SU-DHL-6 (cell line): Measurements from ENCODE around the gene GRIK4.

Experiments used
- H2AFZ ChIP-seq: fragments of 200-600 bp; sonication (generic); 2 replicates; pipeline ENCODE4 v1.6.1; 2014; ENCODE audit warnings: low read depth, mild to moderate bottlenecking, moderate library complexity, mixed read lengths, antibody characterized with exemption, low read length; ENCODE audit not compliant: severe bottlenecking
- H3F3A ChIP-seq: fragments of 200-600 bp; shearing (Covaris generic); 2 replicates; pipeline ENCODE4 v1.6.0; 2016; ENCODE audit warnings: antibody characterized with exemption, mild to moderate bottlenecking; ENCODE audit not compliant: insufficient read depth
- H3K27ac ChIP-seq: fragments of 200-600 bp; sonication (generic); 2 replicates; pipeline ENCODE4 v1.5.1; 2016; ENCODE audit warnings: low read depth, mild to moderate bottlenecking, low read length, moderate library complexity, mixed read lengths
- H3K27me3 ChIP-seq: fragments of 200-600 bp; sonication (generic), shearing (Covaris generic); 2 replicates; pipeline ENCODE4 v1.6.0; 2014; ENCODE audit warnings: mild to moderate bottlenecking, low read length
- H3K36me3 ChIP-seq: fragments of 200-600 bp; sonication (generic); 2 replicates; pipeline ENCODE4 v1.6.1; 2014; ENCODE audit warnings: mild to moderate bottlenecking, low read length, mixed read lengths
- H3K4me2 ChIP-seq: fragments of 300-600, 200-600 bp; shearing (Covaris generic), sonication (generic); 2 replicates; pipeline ENCODE4 v1.6.0; 2014; ENCODE audit warnings: low read length, low read depth, mild to moderate bottlenecking; ENCODE audit not compliant: poor library complexity, severe bottlenecking
- H3K4me3 ChIP-seq: fragments of 200-600 bp; sonication (generic); 2 replicates; pipeline ENCODE4 v1.5.1; 2014; ENCODE audit warnings: antibody characterized with exemption, low read length, mild to moderate bottlenecking, mixed read lengths; ENCODE audit not compliant: insufficient read depth, poor library complexity, severe bottlenecking
- H3K79me2 ChIP-seq: fragments of 200-600 bp; sonication (generic); 2 replicates; pipeline ENCODE4 v1.6.1; 2014; ENCODE audit warnings: mild to moderate bottlenecking, low read length, moderate library complexity; ENCODE audit not compliant: insufficient read depth
- H3K9ac ChIP-seq: fragments of 200-600 bp; sonication (generic); 2 replicates; pipeline ENCODE4 v1.7.0; 2014; ENCODE audit warnings: mild to moderate bottlenecking, low read length
- H3K9me2 ChIP-seq: fragments of 200-600 bp; sonication (generic); replicated peaks from 2 replicates; pipeline ENCODE4 v1.6.1; 2014; ENCODE audit warnings: low read length; ENCODE audit not compliant: insufficient read depth
- H3K9me3 ChIP-seq: fragments of 200-600 bp; sonication (generic); 2 replicates; pipeline ENCODE4 v1.6.1; 2014; ENCODE audit warnings: low read length, mixed read lengths; ENCODE audit not compliant: insufficient read depth
- H4K20me1 ChIP-seq: fragments of 200-600 bp; sonication (generic); 2 replicates; pipeline ENCODE4 v1.6.1; 2014; ENCODE audit warnings: low read depth, mild to moderate bottlenecking, antibody characterized with exemption, low read length, moderate library complexity, mixed read lengths
- EZH2phosphoT487 ChIP-seq: fragments of 200-600 bp; sonication (generic), shearing (Covaris generic); conservative IDR thresholded peaks from 2 replicates; pipeline ENCODE4 v1.6.1; 2018; ENCODE audit warnings: mild to moderate bottlenecking, antibody characterized with exemption, low read length, moderate library complexity, mixed read lengths
- TF ChIP-seq, protein P1 (sequence below): fragments of 200-600 bp; sonication (generic); IDR thresholded peaks from one replicate; pipeline ENCODE4 v1.5.1; 2017; ENCODE audit warnings: antibody characterized with exemption, mild to moderate bottlenecking, low read length, moderate library complexity; ENCODE audit not compliant: insufficient read depth, poor library complexity, severe bottlenecking

Gene GRIK4

DNA sequence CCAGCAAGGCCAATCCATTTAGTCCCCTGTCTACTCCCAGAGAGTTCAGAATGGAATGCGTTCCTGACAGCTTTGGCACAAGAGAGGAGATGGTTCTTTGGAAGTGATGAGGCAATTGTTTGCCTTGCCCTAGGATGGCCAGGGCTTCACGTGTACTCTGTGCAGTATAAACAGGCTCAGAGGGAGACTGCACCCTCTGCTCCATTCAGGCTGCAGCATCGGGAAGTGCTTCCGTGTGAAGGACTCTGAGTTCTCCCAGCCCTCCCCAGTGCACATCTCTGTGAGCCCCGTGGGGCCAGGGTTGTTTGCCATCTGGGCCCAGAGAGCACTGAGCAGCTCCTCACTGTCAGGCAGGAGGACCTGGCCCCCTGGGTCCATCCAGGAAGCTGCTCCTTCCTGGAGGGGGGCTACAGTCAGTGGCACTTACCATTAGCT, 297.1 kb downstream of the GRIK4 start:
- TF ChIP-seq, protein P1, sequence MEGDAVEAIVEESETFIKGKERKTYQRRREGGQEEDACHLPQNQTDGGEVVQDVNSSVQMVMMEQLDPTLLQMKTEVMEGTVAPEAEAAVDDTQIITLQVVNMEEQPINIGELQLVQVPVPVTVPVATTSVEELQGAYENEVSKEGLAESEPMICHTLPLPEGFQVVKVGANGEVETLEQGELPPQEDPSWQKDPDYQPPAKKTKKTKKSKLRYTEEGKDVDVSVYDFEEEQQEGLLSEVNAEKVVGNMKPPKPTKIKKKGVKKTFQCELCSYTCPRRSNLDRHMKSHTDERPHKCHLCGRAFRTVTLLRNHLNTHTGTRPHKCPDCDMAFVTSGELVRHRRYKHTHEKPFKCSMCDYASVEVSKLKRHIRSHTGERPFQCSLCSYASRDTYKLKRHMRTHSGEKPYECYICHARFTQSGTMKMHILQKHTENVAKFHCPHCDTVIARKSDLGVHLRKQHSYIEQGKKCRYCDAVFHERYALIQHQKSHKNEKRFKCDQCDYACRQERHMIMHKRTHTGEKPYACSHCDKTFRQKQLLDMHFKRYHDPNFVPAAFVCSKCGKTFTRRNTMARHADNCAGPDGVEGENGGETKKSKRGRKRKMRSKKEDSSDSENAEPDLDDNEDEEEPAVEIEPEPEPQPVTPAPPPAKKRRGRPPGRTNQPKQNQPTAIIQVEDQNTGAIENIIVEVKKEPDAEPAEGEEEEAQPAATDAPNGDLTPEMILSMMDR: no peak
- TF ChIP-seq EZH2phosphoT487: no peak
- Histone ChIP-seq H3K4me2 (no peak overlapping the region), H4K20me1 (no peaks in the 10 kb centered on the region), H3K9me2 (no peaks in the 10 kb centered on the region), H3K27ac (no peak overlapping the region), H3K4me3 (no peak overlapping the region), H3K27me3 (no peaks in the 10 kb centered on the region), H3K79me2 (no peaks in the 10 kb centered on the region), H3K36me3 (no peaks in the 10 kb centered on the region), H2AFZ (no peak overlapping the region), H3F3A (no peaks in the 10 kb centered on the region), H3K9ac (no peak overlapping the region), H3K9me3 (no peaks in the 10 kb centered on the region)

- no peak overlapping the region for H3K9ac ChIP-seq
- H3K36me3 ChIP-seq: no peaks in the 10 kb centered on the region
- H3K9me3 ChIP-seq: no peaks in the 10 kb centered on the region
- H2AFZ ChIP-seq: no peak overlapping the region
- H3K9me2 ChIP-seq: no peaks in the 10 kb centered on the region
- no peaks in the 10 kb centered on the region for H4K20me1 ChIP-seq
- H3K4me3 ChIP-seq: no peak overlapping the region
- no peaks in the 10 kb centered on the region for H3K27me3 ChIP-seq
- no peak overlapping the region for H3K4me2 ChIP-seq
- TF ChIP-seq, protein P1: no peak
- no peak for TF ChIP-seq EZH2phosphoT487
- no peaks in the 10 kb centered on the region for H3K79me2 ChIP-seq
- H3K27ac ChIP-seq: no peak overlapping the region
- H3F3A ChIP-seq: no peaks in the 10 kb centered on the region
Observed at GRCh38 chr11:120810251-120810650, 298.7 kb downstream of the GRIK4 start.

GRCh38 chr11:120811199-120811598, 299.7 kb downstream of the GRIK4 start:
- Histone ChIP-seq H3K9ac (no peak overlapping the region), H3K27ac (no peak overlapping the region), H3K4me2 (no peak overlapping the region), H4K20me1 (no peaks in the 10 kb centered on the region), H3K4me3 (no peak overlapping the region), H2AFZ (no peak overlapping the region), H3K9me2 (no peaks in the 10 kb centered on the region), H3F3A (no peaks in the 10 kb centered on the region), H3K9me3 (no peaks in the 10 kb centered on the region), H3K36me3 (no peaks in the 10 kb centered on the region), H3K79me2 (no peaks in the 10 kb centered on the region), H3K27me3 (no peaks in the 10 kb centered on the region)
- TF ChIP-seq EZH2phosphoT487: no peak
- TF ChIP-seq, protein P1: no peak
